Spleen (tissue), 7 donors: Measurements from ENCODE around the gene PAXX.

Experiments
- CTCF ChIP-seq, 11 experiments: fragments of 200-600 bp in 7 of 11; fragments of 450-650 bp in 4 of 11; sonication (generic) in 4 of 11; IDR thresholded peaks in 8 of 11; conservative IDR thresholded peaks in 3 of 11; 1 replicate in 7 of 11; 2 replicates in 4 of 11; pipeline versions ENCODE4 v1.4.0 to v1.8.0; 2016 to 2021; ENCODE audit warnings: antibody characterized with exemption in 11 of 11, inconsistent platforms in 4 of 11, mild to moderate bottlenecking in 1 of 11
- POLR2A ChIP-seq, 3 donors: fragments of 450-650 bp; IDR thresholded peaks; one replicate each; pipeline ENCODE4 v1.5.1; 2017; ENCODE audit warnings: antibody characterized with exemption in 3 of 3, mild to moderate bottlenecking in 1 of 3
- POLR2AphosphoS5 ChIP-seq, 3 donors: sonication (generic); formaldehyde crosslinking; IDR thresholded peaks; one replicate each; pipeline ENCODE4 v1.5.1; 2017; ENCODE audit warnings: antibody characterized with exemption in 3 of 3
- donor health status: DM: no; HTN: no; CAD: no; lungs with moderate emphysema.
- donor health status: DM: no; HTN: no; CAD: no.
- donor health status: DM: no; HTN: no; CAD: no.

GRCh38 chr9:137007816-137008270 lies 15.6 kb downstream of the PAXX start:
- TF ChIP-seq CTCF (IDR thresholded peaks at IDR 0.05 in 8 of 11, conservative IDR thresholded peaks at IDR 0.05 in 3 of 11) (no peak), POLR2A (IDR thresholded peaks at IDR 0.05) (no peak), POLR2AphosphoS5 (IDR thresholded peaks at IDR 0.05) (no peak)
